Dendritic cell treated with granulocyte-macrophage colony-stimulating factor and Interleukin-4, amounts not matched to agents 40 ng/mL and 50 ng/mL, for 4 days (primary cell): ENCODE data around the gene LBH.

Experiments
- H3K27ac Mint-ChIP-seq: one replicate; pipeline ENCODE4 v1.8.0; 2022; ENCODE audit warnings: mild to moderate bottlenecking, mixed read lengths
- H3K27me3 Mint-ChIP-seq: one replicate; pipeline ENCODE4 v1.8.0; 2022; ENCODE audit warnings: mild to moderate bottlenecking, mixed read lengths
- H3K36me3 Mint-ChIP-seq: one replicate; pipeline ENCODE4 v1.8.0; 2022; ENCODE audit warnings: low read depth, mixed read lengths
- H3K4me1 Mint-ChIP-seq: one replicate; pipeline ENCODE4 v1.8.0; 2022; ENCODE audit warnings: low read depth, mixed read lengths
- H3K4me3 Mint-ChIP-seq: one replicate; pipeline ENCODE4 v1.8.0; 2022; ENCODE audit warnings: mild to moderate bottlenecking, moderate library complexity, mixed read lengths
- H3K9me3 Mint-ChIP-seq: one replicate; pipeline ENCODE4 v1.8.0; 2022; ENCODE audit warnings: mixed read lengths
- intact Hi-C: fragments of 100-400 bp; cut with micrococcal nuclease; formaldehyde crosslinking; loops from one replicate; pipeline ENCODE4 v1.15.0; 2022

LBH gene

GRCh38 chr2:30235008-30235655, 3.8 kb downstream of the LBH start:
- no peak overlapping the region for H3K4me3 Mint-ChIP-seq
- H3K27ac Mint-ChIP-seq: no peak overlapping the region
- peaks cover 27% of the 10 kb centered on the region for H3K4me1 Mint-ChIP-seq
- H3K9me3 Mint-ChIP-seq: no peaks in the 10 kb centered on the region
- H3K36me3 Mint-ChIP-seq: no peaks in the 10 kb centered on the region
- H3K27me3 Mint-ChIP-seq: peaks cover 89% of the 10 kb centered on the region
- intact Hi-C loops: loop anchor here (10.0 kb wide), 1 partner anchor 210 kb away; the partner anchor contains the start of gene LCLAT1

GRCh38 chr2:30235859-30236535, 4.7 kb downstream of the LBH start:
- Mint-ChIP-seq H3K9me3 (no peaks in the 10 kb centered on the region), H3K4me3 (no peak overlapping the region), H3K27ac (no peak overlapping the region), H3K36me3 (no peaks in the 10 kb centered on the region), H3K27me3 (peaks cover 80% of the 10 kb centered on the region), H3K4me1 (peaks cover 20% of the 10 kb centered on the region)
- intact Hi-C loops: loop anchor here (10.0 kb wide), 1 partner anchor 209 kb away; the partner anchor contains the start of gene LCLAT1

GRCh38 chr2:30236591-30237238, 5.4 kb downstream of the LBH start:
- Mint-ChIP-seq H3K9me3 (no peaks in the 10 kb centered on the region), H3K27me3 (peaks cover 76% of the 10 kb centered on the region), H3K36me3 (no peaks in the 10 kb centered on the region), H3K27ac (no peak overlapping the region), H3K4me3 (no peak overlapping the region), H3K4me1 (peaks cover 20% of the 10 kb centered on the region)
- intact Hi-C loops: loop anchor here (10.0 kb wide), 1 partner anchor 208 kb away; the partner anchor contains the start of gene LCLAT1

GRCh38 chr2:30237239-30237965, 6.1 kb downstream of the LBH start:
- Mint-ChIP-seq H3K27me3 (peaks cover 69% of the 10 kb centered on the region), H3K4me1 (peaks cover 14% of the 10 kb centered on the region), H3K36me3 (no peaks in the 10 kb centered on the region), H3K27ac (no peak overlapping the region), H3K9me3 (no peaks in the 10 kb centered on the region), H3K4me3 (no peak overlapping the region)
- intact Hi-C loops: loop anchor here (10.0 kb wide), 1 partner anchor 207 kb away; the partner anchor contains the start of gene LCLAT1

- H3K27me3 Mint-ChIP-seq: peaks cover 61% of the 10 kb centered on the region
- H3K36me3 Mint-ChIP-seq: no peaks in the 10 kb centered on the region
- H3K4me3 Mint-ChIP-seq: no peak overlapping the region
- H3K27ac Mint-ChIP-seq: no peak overlapping the region
- peaks cover 8% of the 10 kb centered on the region for H3K4me1 Mint-ChIP-seq
- H3K9me3 Mint-ChIP-seq: no peaks in the 10 kb centered on the region
- intact Hi-C loops: loop anchor here (10.0 kb wide), 1 partner anchor 207 kb away; the partner anchor contains the start of gene LCLAT1
Observed at GRCh38 chr2:30237966-30238800, 6.8 kb downstream of the LBH start.

- no peak overlapping the region for H3K4me3 Mint-ChIP-seq
- no peaks in the 10 kb centered on the region for H3K9me3 Mint-ChIP-seq
- intact Hi-C loops: loop anchor here (10.0 kb wide), 1 partner anchor 205 kb away; the partner anchor contains the start of gene LCLAT1
- H3K4me1 Mint-ChIP-seq: no peaks in the 10 kb centered on the region
- no peak overlapping the region for H3K27ac Mint-ChIP-seq
- peaks cover 54% of the 10 kb centered on the region for H3K27me3 Mint-ChIP-seq
- no peaks in the 10 kb centered on the region for H3K36me3 Mint-ChIP-seq
Observed at GRCh38 chr2:30239308-30239985, 8.1 kb downstream of the LBH start.

GRCh38 chr2:30239986-30240752, 8.8 kb downstream of the LBH start:
- H3K4me1 Mint-ChIP-seq: no peaks in the 10 kb centered on the region
- H3K27ac Mint-ChIP-seq: no peak overlapping the region
- H3K27me3 Mint-ChIP-seq: peaks cover 50% of the 10 kb centered on the region
- no peak overlapping the region for H3K4me3 Mint-ChIP-seq
- no peaks in the 10 kb centered on the region for H3K9me3 Mint-ChIP-seq
- no peaks in the 10 kb centered on the region for H3K36me3 Mint-ChIP-seq
- intact Hi-C loops: loop anchor here (10.0 kb wide), 1 partner anchor 205 kb away; the partner anchor contains the start of gene LCLAT1

GRCh38 chr2:30243231-30243630, 11.9 kb downstream of the LBH start:
- no peaks in the 10 kb centered on the region for H3K9me3 Mint-ChIP-seq
- intact Hi-C loops: no loop called here
- peaks cover 30% of the 10 kb centered on the region for H3K27me3 Mint-ChIP-seq
- no peaks in the 10 kb centered on the region for H3K36me3 Mint-ChIP-seq
- no peaks in the 10 kb centered on the region for H3K4me1 Mint-ChIP-seq
- H3K27ac Mint-ChIP-seq: no peak overlapping the region
- H3K4me3 Mint-ChIP-seq: no peak overlapping the region

GRCh38 chr2:30245364-30245763, 14.0 kb downstream of the LBH start:
- peaks cover 22% of the 10 kb centered on the region for H3K27me3 Mint-ChIP-seq
- no peaks in the 10 kb centered on the region for H3K36me3 Mint-ChIP-seq
- H3K4me3 Mint-ChIP-seq: no peak overlapping the region
- no peaks in the 10 kb centered on the region for H3K9me3 Mint-ChIP-seq
- intact Hi-C loops: no loop called here
- H3K27ac Mint-ChIP-seq: no peak overlapping the region
- H3K4me1 Mint-ChIP-seq: peaks cover 13% of the 10 kb centered on the region

- Mint-ChIP-seq H3K9me3 (no peaks in the 10 kb centered on the region), H3K4me1 (peaks cover 17% of the 10 kb centered on the region), H3K4me3 (no peak overlapping the region), H3K36me3 (no peaks in the 10 kb centered on the region), H3K27ac (no peak overlapping the region), H3K27me3 (peaks cover 25% of the 10 kb centered on the region)
- intact Hi-C loops: no loop called here
Observed at GRCh38 chr2:30248791-30249190, 17.5 kb downstream of the LBH start.

GRCh38 chr2:30249354-30249753, 18.0 kb downstream of the LBH start:
- no peaks in the 10 kb centered on the region for H3K9me3 Mint-ChIP-seq
- peaks cover 23% of the 10 kb centered on the region for H3K27me3 Mint-ChIP-seq
- H3K36me3 Mint-ChIP-seq: no peaks in the 10 kb centered on the region
- no peak overlapping the region for H3K4me3 Mint-ChIP-seq
- H3K4me1 Mint-ChIP-seq: peaks cover 17% of the 10 kb centered on the region
- no peak overlapping the region for H3K27ac Mint-ChIP-seq
- intact Hi-C loops: no loop called here

- no peak overlapping the region for H3K4me3 Mint-ChIP-seq
- H3K36me3 Mint-ChIP-seq: no peaks in the 10 kb centered on the region
- H3K4me1 Mint-ChIP-seq: peaks cover 17% of the 10 kb centered on the region
- H3K9me3 Mint-ChIP-seq: no peaks in the 10 kb centered on the region
- no peak overlapping the region for H3K27ac Mint-ChIP-seq
- intact Hi-C loops: no loop called here
- H3K27me3 Mint-ChIP-seq: peaks cover 20% of the 10 kb centered on the region
Observed at GRCh38 chr2:30250421-30250820, 19.1 kb downstream of the LBH start.
